HG02571 (cell line): Measurements from ENCODE around the gene GARIN5A.

ENCODE experiments used
- ATAC-seq: cut with Tn5 transposase; IDR thresholded peaks from one replicate; pipeline ENCODE4 v1.9.1; 2021; ENCODE audit warnings: mild to moderate bottlenecking, moderate library complexity; ENCODE audit not compliant: unreplicated experiment

GARIN5A gene

DNA sequence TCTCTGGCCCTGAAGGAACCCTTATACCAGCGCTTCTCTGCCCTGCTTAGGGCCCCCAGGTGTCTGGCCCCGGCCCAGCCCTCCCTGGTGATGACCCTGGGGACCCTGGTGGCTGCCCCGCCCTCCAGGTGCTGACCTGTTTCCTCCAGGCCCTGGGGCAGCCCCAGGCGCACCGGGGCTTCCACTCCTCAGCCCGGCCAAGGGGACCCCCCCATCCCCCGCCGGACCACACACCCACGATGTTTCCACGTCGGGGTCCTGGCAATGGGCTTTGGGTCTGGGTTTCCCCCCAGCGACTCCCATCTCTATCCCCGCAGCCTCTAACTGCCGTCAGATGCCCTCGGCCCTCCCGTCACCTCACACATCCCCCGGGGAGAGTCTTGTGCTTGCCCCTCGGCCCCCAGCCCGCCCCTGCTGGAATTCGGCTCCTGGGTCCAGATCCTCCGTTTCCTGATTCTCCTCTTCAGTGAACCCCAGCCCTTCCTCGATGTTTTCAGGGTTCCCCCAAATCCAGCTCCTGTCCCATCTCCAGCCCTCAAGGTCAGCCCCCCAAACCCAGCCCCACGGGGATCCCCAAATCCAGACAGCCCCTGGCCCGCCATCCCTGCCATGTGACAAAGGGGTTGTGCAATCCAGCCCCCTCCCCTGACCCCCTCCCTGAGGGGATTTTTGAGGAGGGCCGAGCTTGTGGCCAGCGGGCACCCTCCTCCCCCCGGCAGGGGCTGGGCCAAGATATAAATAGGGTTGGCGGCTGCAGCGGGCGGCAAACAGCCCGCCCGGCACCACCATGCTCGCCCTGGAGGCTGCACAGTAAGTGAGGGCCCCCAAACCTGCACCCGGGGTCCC, 58.2 kb downstream of the GARIN5A start, which contains the start of gene SPIB:
Gene SPIB (plus strand): TSS at position 763 of the 846 bp plus-strand sequence. CDS start 25 bp downstream, at position 788.
- ATAC-seq = no peak

DNA sequence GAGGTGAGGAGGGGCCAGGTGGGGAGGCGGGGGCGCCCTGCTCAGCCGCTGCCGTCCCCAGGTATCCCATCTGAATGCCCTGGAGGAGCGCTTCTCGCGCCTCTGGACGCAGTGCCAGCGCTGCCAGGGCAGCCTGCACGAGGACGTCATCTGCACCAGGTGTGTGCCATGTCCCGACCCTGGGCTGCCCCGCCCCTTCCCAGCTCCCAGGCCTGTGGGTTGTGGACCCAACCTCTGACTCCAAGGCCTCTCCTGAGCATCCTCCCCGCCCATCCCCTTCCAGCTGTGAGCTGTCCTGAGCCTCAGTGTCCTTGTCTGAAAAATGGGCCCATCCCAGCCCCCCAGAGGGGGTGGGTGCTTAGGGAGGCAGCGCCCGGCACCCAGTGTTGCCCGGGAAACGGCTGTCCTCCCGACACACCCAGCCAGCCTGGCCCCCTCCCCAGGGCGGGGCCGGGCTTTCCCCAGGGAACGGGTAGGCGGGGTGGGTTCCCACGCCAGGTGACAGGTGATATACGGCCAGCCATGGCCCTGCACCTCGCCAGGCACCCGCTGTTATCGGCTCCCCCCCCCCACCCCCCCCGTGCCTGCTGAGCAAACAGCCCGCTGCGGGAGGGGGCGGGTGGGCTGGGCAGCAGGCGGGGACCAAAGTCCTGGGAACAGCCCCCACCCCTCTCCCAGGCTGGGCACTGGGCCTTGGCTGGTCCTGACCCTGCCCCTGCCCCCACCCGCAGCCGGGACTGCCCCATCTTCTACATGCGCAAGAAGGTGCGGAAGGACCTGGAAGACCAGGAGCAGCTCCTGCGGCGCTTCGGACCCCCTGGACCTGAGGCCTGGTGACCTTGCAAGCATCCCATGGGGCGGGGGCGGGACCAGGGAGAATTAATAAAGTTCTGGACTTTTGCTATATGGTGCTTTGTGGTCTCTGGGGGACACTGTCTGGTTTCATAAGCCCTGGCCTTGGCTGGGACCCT, 59.3 kb downstream of the GARIN5A start:
- no peak for ATAC-seq
